D721Med (cell line): ENCODE results near the gene BCAR1.
"Not testable (repeated sequence)": the region's sequence is repeated elsewhere in the genome, so short reads cannot be mapped to it uniquely, and the experiment has no call there.

Experiments
- DNase-seq: peaks from one replicate; pipeline ENCODE4 v3.0.0; 2011; ENCODE audit warnings: low spot score; ENCODE audit not compliant: insufficient read length
- FAIRE-seq: peaks from 2 replicates; lab custom pipeline; 2011; peaks lifted over from hg19 to GRCh38; lab: Jason Lieb, UNC
- TF ChIP-seq, protein P1 (sequence below): IDR thresholded peaks from 2 replicates; pipeline ENCODE4 v1.5.1; 2012; ENCODE audit warnings: mild to moderate bottlenecking, control low read depth; ENCODE audit not compliant: insufficient read depth; ENCODE audit errors: missing control alignments

The BCAR1 gene

DNA sequence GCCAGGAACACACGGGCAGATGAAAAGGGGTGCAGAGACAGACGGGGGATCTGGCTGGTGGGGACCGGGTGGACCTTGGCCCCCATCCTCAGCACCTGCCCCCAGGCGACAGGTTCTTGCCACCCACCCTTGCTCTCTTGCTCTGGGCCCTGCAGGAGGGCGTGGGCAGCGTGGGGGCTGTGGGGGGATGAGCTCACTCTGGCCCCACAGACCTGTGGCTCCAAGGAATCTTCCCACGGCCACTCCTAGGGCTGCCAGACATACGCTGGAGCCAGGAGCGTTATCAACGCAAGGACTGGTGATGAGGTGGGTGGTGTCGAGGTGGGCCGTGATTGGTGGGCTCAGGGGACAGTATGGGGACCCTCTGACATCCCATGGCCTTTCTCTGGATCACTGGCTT lies 26.3 kb downstream of the BCAR1 start:
- FAIRE-seq (no peak), DNase-seq (no peak)
- TF ChIP-seq, protein P1, sequence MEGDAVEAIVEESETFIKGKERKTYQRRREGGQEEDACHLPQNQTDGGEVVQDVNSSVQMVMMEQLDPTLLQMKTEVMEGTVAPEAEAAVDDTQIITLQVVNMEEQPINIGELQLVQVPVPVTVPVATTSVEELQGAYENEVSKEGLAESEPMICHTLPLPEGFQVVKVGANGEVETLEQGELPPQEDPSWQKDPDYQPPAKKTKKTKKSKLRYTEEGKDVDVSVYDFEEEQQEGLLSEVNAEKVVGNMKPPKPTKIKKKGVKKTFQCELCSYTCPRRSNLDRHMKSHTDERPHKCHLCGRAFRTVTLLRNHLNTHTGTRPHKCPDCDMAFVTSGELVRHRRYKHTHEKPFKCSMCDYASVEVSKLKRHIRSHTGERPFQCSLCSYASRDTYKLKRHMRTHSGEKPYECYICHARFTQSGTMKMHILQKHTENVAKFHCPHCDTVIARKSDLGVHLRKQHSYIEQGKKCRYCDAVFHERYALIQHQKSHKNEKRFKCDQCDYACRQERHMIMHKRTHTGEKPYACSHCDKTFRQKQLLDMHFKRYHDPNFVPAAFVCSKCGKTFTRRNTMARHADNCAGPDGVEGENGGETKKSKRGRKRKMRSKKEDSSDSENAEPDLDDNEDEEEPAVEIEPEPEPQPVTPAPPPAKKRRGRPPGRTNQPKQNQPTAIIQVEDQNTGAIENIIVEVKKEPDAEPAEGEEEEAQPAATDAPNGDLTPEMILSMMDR: no peak

DNA sequence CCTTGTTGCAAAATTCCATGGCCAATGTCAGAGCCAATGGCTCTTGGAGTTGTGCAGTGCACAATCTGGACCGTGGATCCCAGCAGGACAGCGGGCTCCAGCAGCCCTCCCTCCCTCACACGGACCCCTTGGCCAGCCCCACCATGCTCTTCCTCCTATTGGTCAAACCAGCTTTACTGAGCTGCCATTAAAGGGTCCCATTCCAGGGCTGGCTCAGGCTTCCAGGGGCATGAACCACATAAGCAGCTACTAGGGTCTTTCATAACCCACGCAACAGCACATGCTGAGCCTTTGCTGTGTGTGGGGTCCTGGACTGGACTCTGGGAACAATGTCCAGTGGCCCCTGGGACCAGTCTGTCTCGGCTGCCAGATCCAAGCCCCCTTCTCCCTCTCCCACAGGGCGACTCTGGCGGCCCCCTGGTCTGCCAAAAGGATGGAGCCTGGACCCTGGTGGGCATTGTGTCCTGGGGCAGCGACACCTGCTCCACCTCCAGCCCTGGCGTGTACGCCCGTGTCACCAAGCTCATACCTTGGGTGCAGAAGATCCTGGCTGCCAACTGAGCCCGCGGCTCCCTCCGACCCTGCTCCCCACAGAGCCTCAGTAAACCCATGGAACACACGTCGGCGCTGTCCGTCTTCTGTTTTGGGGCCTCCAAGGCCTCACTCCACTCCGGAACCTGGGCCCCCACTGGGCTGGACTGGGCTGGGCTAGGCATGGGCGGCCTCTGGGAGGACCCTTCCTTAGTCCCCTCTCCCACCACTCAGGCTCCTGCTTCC lies 26.9 kb downstream of the BCAR1 start:
- no peak for DNase-seq
- no peak for FAIRE-seq
- TF ChIP-seq, protein P1: no peak

DNA sequence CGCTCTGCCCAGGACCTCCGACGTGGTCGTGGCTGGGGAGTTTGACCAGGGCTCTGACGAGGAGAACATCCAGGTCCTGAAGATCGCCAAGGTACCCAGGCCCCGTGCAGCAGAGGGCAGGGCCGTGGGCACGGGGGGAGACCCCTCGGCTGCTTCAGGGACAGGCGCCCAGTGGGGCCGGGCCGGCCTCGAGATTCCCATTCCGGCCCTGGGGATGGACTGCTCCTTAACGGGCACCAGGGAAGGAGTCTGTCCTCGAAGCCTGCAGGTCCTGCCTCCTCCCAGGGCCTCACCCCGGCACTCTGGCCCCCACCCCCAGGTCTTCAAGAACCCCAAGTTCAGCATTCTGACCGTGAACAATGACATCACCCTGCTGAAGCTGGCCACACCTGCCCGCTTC lies 28.3 kb downstream of the BCAR1 start:
- not testable (repeated sequence) for DNase-seq, FAIRE-seq

DNA sequence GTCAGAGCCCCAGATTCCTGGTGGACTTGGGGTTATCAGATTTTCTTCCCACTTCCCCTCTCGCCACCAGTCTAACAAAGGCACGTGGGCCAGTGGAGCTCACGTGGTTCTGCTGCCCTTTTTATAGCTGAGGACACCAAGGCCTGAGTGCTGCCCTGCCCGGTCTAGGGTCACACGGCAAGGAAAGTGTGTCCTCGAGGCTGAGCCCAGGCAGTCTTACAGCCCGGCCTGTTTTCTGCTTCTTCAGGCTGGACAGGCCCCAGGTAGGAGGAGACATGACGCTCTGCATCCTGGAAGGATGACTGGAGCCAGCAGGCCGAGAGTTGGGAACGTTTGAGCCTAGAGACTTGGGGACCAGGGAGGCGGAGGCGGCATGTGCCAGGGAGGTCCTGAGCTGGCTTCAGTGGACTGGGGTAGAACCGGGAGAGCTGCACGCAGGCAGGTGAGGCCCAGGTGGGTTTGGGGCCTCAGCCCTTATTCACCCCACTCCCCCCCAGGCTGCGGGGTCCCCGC lies 29.1 kb downstream of the BCAR1 start:
- TF ChIP-seq, protein P1: no peak
- no peak for DNase-seq

DNA sequence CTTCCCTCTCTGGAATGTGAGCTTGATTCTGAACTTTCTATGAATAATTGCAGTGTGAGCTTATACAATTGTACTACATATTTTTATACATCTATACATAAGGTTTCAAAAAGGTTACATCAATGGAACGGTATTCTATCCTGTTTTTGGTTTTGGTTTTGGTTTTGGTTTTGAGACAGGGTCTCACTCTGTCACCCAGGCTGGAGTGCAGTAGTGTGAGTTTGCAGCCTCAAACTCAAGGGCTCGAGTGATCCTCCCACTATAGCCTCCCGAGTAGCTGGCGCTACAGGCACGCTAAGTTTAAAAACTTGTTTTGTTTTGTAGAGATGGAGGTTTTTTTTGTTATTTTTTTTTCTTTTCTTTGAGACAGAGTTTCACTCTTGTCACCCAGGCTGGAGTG lies 31.6 kb downstream of the BCAR1 start:
- FAIRE-seq: no peak
- TF ChIP-seq, protein P1: no peak
- no peak for DNase-seq

More for the DNA sequence above, 29.1 kb downstream of the BCAR1 start:
- no peak for FAIRE-seq

DNA sequence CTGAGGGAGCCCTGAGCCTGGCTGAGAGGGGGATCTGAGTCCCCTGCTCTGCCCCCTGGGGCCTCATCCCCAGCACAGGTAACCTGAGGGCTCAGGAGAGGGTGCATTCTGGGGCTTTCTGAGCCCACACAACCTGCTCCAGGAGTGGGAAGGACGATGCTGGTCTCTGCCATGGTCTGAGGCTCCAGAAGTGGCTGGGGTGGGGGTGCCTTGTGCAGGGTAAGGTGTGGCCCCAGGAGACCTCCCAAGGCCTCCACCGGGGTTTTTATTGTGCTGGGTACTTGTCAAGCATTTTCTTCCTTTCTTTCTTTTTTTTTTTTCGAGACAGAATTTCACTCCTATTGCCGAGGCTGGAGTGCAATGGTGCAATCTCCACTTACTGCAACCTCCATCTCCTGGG lies 32.3 kb downstream of the BCAR1 start:
- FAIRE-seq (no peak), DNase-seq (no peak)
- TF ChIP-seq, protein P1: no peak

DNA sequence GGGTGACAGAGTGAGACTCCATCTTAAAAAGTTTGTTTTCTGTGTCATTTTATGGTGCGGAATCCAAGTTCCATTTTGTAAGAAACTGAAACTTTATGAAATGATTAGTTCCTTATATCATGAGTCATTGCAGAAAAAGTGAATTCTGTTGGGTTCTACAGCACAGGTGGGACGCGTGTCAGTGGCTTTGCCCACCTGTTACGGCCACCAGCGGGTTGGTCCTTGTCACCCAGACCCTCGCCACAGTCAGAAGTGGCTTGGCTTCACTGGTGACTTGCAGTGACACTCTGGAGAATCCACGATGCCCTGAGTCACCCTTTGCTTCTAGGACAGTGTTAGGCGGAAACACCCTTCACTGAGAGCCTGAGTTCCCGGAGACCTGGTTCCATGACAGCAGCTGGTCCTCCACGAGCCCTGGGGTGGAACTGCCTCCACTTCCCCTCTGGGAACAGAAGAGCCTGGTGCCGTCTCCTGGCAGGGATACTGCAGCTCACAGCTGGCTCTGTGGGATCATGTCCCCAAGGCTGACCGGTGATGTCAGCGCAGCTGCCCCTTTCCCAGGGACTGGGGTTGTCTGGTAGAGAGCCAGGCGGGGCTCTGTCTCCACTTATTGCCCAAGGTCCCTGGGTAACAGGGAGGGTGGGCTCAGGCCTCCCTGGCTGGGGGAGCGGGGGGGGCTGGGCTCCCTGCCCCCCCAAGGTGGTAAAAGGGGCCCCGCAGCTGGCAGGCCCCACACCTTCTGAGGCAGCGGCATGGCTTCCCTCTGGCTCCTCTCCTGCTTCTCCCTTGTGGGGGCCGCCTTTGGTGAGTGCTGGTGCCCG lies 33.0 kb downstream of the BCAR1 start, which contains the start of gene CTRB1:
Gene CTRB1, plus strand, starts transcription at position 733 of the 821 bp plus-strand sequence. Its CDS starts 20 bp downstream, at position 753.
- no peak for FAIRE-seq
- DNase-seq: no peak
- TF ChIP-seq, protein P1: no peak
